Measurements from ENCODE around the gene DAPP1.

DNA sequence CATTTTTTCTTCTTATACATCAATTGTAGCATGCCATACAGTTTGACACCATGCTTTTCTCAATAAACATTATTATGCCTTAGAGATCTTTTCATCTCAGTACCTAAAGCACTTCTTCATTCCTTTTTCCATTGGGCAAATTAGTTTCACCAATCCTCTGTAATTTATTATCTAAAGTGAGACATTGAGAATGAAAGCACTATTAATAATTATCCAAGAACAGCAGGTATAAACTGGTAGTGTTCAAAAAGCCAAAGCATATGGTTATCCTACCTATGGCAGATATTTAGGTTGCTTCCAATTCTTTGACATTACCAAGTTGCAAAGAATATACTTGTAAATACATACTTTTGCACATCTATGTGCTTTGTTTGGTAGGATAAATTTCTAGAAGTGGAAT is 62.0 kb downstream of the DAPP1 start:
- TF ChIP-seq, protein P1, sequence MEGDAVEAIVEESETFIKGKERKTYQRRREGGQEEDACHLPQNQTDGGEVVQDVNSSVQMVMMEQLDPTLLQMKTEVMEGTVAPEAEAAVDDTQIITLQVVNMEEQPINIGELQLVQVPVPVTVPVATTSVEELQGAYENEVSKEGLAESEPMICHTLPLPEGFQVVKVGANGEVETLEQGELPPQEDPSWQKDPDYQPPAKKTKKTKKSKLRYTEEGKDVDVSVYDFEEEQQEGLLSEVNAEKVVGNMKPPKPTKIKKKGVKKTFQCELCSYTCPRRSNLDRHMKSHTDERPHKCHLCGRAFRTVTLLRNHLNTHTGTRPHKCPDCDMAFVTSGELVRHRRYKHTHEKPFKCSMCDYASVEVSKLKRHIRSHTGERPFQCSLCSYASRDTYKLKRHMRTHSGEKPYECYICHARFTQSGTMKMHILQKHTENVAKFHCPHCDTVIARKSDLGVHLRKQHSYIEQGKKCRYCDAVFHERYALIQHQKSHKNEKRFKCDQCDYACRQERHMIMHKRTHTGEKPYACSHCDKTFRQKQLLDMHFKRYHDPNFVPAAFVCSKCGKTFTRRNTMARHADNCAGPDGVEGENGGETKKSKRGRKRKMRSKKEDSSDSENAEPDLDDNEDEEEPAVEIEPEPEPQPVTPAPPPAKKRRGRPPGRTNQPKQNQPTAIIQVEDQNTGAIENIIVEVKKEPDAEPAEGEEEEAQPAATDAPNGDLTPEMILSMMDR (conservative IDR thresholded peaks at IDR 0.05; ENCODE audit: low read depth, low read length) = no peak
- no peak for TF ChIP-seq EZH2 (IDR thresholded peaks at IDR 0.05; ENCODE audit: borderline replicate concordance, low read depth, low read length, poor library complexity, severe bottlenecking)
